ENCODE data around the gene PLXNB1.

Gene PLXNB1

GRCh38 chr3:48425281-48425812 is 4.5 kb downstream of the PLXNB1 start:
- TF ChIP-seq, protein P1, sequence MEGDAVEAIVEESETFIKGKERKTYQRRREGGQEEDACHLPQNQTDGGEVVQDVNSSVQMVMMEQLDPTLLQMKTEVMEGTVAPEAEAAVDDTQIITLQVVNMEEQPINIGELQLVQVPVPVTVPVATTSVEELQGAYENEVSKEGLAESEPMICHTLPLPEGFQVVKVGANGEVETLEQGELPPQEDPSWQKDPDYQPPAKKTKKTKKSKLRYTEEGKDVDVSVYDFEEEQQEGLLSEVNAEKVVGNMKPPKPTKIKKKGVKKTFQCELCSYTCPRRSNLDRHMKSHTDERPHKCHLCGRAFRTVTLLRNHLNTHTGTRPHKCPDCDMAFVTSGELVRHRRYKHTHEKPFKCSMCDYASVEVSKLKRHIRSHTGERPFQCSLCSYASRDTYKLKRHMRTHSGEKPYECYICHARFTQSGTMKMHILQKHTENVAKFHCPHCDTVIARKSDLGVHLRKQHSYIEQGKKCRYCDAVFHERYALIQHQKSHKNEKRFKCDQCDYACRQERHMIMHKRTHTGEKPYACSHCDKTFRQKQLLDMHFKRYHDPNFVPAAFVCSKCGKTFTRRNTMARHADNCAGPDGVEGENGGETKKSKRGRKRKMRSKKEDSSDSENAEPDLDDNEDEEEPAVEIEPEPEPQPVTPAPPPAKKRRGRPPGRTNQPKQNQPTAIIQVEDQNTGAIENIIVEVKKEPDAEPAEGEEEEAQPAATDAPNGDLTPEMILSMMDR (IDR thresholded peaks at IDR 0.05; ENCODE audit: borderline replicate concordance, control extremely low read depth, extremely low read depth, insufficient read depth, missing control alignments) = no peak
- DNase-seq (ENCODE audit: low spot score) = no peak
- in situ Hi-C loops (cut with MboI; ENCODE audit: low sequenced_read_pairs, unreplicated experiment) = no loop called here

- TF ChIP-seq, protein P1 (IDR thresholded peaks at IDR 0.05; ENCODE audit: borderline replicate concordance, control extremely low read depth, extremely low read depth, insufficient read depth, missing control alignments) = no peak
- in situ Hi-C loops (cut with MboI; ENCODE audit: low sequenced_read_pairs, unreplicated experiment) = no loop called here
- DNase-seq (ENCODE audit: low spot score) = no peak
Observed at GRCh38 chr3:48423883-48424695, 5.8 kb downstream of the PLXNB1 start.

DNA sequence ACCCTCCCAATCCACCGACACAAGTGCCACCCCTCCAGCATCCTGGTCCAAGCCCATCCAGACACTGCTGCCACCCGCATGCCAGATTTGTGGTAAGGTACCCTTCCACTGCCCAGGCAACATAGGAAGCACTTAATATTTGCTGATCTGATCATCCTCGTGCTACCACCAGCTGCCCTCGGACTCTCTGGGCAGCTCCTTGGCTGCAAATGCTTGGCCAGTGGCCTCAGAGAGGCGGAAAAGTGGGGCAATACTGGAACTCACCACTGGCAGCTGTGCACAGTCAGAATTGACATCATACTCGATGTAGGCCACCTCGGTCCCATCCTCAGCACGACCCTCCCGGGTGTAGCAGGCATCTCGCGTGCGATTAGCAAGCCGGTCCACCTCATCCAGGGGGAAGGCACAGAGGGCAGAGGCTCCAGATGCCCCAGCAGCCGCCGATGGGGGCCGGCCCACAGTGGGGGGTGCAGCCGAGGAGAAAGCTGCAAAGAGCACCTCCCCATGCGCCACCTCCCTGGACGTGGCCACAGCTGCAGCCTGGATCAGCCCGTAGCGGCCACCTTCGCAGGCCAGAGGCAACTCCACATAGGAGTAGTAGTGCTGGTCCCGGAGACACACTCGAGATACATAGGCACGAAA is 6.5 kb downstream of the PLXNB1 start:
- in situ Hi-C loops (cut with MboI; ENCODE audit: low sequenced_read_pairs, unreplicated experiment) = no loop called here
- DNase-seq (ENCODE audit: low spot score) = no peak
- TF ChIP-seq, protein P1 (IDR thresholded peaks at IDR 0.05; ENCODE audit: borderline replicate concordance, control extremely low read depth, extremely low read depth, insufficient read depth, missing control alignments) = no peak

DNA sequence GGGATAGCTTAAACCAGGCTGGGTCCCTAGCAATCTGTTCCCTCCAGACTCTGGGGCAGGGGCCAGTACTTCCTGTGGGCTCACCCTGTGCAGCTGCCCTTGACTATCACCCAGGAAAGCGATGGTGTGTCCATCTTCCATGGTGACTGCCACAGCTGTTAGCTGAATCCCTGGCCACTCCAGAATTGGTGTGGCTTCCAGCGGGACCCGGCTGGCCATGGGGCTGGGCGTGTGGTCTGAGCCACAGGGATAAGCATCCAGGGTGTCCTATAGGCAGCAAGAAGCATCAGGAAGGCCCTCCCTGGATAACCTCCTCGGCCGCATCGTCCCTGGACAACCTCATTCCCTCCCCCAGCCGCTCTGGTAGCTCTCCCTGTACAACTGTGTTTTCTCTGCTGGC is 7.2 kb downstream of the PLXNB1 start:
- DNase-seq (ENCODE audit: low spot score) = no peak
- TF ChIP-seq, protein P1 (IDR thresholded peaks at IDR 0.05; ENCODE audit: borderline replicate concordance, control extremely low read depth, extremely low read depth, insufficient read depth, missing control alignments) = no peak
- in situ Hi-C loops (cut with MboI; ENCODE audit: low sequenced_read_pairs, unreplicated experiment) = no loop called here

GRCh38 chr3:48422272-48422671 is 7.6 kb downstream of the PLXNB1 start:
- TF ChIP-seq, protein P1 (IDR thresholded peaks at IDR 0.05; ENCODE audit: borderline replicate concordance, control extremely low read depth, extremely low read depth, insufficient read depth, missing control alignments) = no peak
- in situ Hi-C loops (cut with MboI; ENCODE audit: low sequenced_read_pairs, unreplicated experiment) = no loop called here
- no peak for DNase-seq (ENCODE audit: low spot score)

DNA sequence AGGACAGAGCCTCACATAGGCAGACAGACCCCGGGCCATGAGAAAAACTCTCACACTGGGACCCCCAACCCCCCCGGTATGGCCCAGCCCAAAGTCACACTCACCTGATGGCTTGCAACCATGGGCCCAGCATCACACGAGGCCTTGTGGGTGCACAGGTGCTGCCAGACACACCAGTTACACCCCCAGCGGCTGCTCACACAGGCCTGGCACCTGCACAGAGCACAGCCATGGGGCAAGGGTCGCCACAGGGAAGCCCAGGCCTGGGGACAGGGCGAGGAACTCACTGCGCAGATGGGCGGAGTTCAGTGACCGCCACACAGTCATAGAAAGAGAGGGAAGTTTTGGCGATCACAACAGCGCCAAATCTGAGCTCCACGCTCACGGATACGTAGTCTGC is 9.3 kb downstream of the PLXNB1 start:
- in situ Hi-C loops (cut with MboI; ENCODE audit: low sequenced_read_pairs, unreplicated experiment) = no loop called here
- no peak for DNase-seq (ENCODE audit: low spot score)
- TF ChIP-seq, protein P1 (IDR thresholded peaks at IDR 0.05; ENCODE audit: borderline replicate concordance, control extremely low read depth, extremely low read depth, insufficient read depth, missing control alignments) = no peak

Data from GM13976 (cell line).